Epithelial cell of proximal tubule (primary cell): ENCODE data around the gene BCAM. TPM values are rescaled to one million over a fixed set of nuclear protein-coding genes. Genes with fewer than 3 reads are reported as not detected.

Experiments
- DNase-seq: peaks from one replicate; pipeline ENCODE4 v3.0.0-alpha.2; 2011; ENCODE audit warnings: low read depth
- H3K4me3 ChIP-seq: 2 replicates; pipeline ENCODE4 v1.5.1; 2011; ENCODE audit warnings: low read depth, mild to moderate bottlenecking, low read length
- total RNA-seq: library from RNA; depleted of rRNA; stranded (reverse); fragments of >200 nt; gene quantifications from 2 replicates; pipeline ENCODE4 v1.2.3, GENCODE V29; 2015
- TF ChIP-seq, protein P1 (sequence below): conservative IDR thresholded peaks from 2 replicates; pipeline ENCODE4 v1.5.1; 2012; ENCODE audit warnings: low read depth, mild to moderate bottlenecking, low read length

The BCAM gene
- total RNA-seq, 1 donor from 2014 or later: 27.7 TPM

DNA sequence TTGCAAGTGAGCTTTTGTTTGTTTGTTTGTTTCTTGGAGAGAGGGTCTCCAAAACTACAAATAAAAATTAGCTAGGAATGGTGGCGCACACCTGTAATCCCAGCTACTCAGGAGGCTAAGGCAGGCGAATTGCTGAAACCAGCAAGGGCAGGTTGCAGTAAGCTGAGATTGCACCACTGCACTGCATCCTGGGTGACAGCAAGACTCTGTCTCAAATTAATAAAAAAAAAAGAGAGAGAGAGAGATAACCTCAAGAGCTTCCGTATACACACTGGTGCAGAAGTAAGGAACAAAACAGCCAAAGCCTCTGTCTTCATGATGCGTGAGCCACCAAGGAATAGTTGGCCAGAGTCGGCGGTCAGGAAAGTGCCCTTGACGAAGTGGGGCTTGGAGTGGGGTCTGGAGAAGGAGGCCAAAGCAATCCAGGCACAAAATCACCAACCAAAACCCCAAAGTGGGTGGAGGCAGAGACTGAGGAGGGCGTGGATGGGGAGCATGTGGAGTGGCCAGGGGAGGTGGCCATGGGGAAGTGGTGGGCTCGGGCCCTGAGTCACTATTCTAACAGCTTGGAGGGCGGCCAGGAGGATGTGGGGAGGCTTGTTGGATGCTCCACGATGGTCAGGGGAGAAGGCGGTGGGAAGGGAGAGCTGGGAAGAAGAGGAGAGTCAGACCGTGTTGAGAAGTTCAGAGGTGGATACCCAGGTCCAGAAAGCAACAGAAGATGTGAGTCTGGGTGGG lies 61.0 kb downstream of the BCAM start:
- TF ChIP-seq, protein P1, sequence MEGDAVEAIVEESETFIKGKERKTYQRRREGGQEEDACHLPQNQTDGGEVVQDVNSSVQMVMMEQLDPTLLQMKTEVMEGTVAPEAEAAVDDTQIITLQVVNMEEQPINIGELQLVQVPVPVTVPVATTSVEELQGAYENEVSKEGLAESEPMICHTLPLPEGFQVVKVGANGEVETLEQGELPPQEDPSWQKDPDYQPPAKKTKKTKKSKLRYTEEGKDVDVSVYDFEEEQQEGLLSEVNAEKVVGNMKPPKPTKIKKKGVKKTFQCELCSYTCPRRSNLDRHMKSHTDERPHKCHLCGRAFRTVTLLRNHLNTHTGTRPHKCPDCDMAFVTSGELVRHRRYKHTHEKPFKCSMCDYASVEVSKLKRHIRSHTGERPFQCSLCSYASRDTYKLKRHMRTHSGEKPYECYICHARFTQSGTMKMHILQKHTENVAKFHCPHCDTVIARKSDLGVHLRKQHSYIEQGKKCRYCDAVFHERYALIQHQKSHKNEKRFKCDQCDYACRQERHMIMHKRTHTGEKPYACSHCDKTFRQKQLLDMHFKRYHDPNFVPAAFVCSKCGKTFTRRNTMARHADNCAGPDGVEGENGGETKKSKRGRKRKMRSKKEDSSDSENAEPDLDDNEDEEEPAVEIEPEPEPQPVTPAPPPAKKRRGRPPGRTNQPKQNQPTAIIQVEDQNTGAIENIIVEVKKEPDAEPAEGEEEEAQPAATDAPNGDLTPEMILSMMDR: no peak
- DNase-seq: no peak

More for the DNA sequence above, 61.0 kb downstream of the BCAM start:
- no peak overlapping the region for H3K4me3 ChIP-seq

Other genes with a start within 250 kb of the BCAM start
- gene IGSF23, start 195.5 kb upstream of the BCAM start, total RNA-seq: 0.12 TPM in 1 of 2 replicates, not detected in the other
- 116 and 153 TPM in 2 replicates for gene PVR, start 165.2 kb upstream of the BCAM start, total RNA-seq
- gene CEACAM19, start 137.6 kb upstream of the BCAM start, total RNA-seq: 2.7 and 4.6 TPM in 2 replicates
- not detected in 2 replicates for gene CEACAM16, start 110.0 kb upstream of the BCAM start, total RNA-seq
- 32.4 and 49.3 TPM in 2 replicates for gene BCL3, start 60.4 kb upstream of the BCAM start, total RNA-seq
- 16.1 and 27.2 TPM in 2 replicates for gene CBLC, start 31.2 kb upstream of the BCAM start, total RNA-seq
- 216 and 264 TPM in 2 replicates for gene NECTIN2, start 37.2 kb downstream of the BCAM start, total RNA-seq
- gene TOMM40, start 82.2 kb downstream of the BCAM start, total RNA-seq: 99.1 and 229 TPM in 2 replicates
- gene APOE, start 96.7 kb downstream of the BCAM start, total RNA-seq: 5.9 and 46.2 TPM in 2 replicates
- gene APOC1, start 105.5 kb downstream of the BCAM start, total RNA-seq: 11.4 and 12.3 TPM in 2 replicates
- gene APOC4, start 133.1 kb downstream of the BCAM start, total RNA-seq: not detected in 2 replicates
- gene APOC2, start 136.9 kb downstream of the BCAM start, total RNA-seq: not detected in 2 replicates
- 39.6 and 56.3 TPM in 2 replicates for gene CLPTM1, start 146.3 kb downstream of the BCAM start, total RNA-seq
- 28.3 and 40.2 TPM in 2 replicates for gene RELB, start 192.4 kb downstream of the BCAM start, total RNA-seq
- 38.8 and 58.1 TPM in 2 replicates for gene CLASRP, start 229.9 kb downstream of the BCAM start, total RNA-seq